Dendritic cell treated with granulocyte-macrophage colony-stimulating factor and Interleukin-4, amounts not matched to agents 40 ng/mL and 50 ng/mL, for 4 days (primary cell): ENCODE data around the gene TP73.

Experiments
- H3K27ac Mint-ChIP-seq: one replicate; pipeline ENCODE4 v1.8.0; 2022; ENCODE audit warnings: mild to moderate bottlenecking, mixed read lengths
- H3K27me3 Mint-ChIP-seq: one replicate; pipeline ENCODE4 v1.8.0; 2022; ENCODE audit warnings: mild to moderate bottlenecking, mixed read lengths
- H3K36me3 Mint-ChIP-seq: one replicate; pipeline ENCODE4 v1.8.0; 2022; ENCODE audit warnings: low read depth, mixed read lengths
- H3K4me1 Mint-ChIP-seq: one replicate; pipeline ENCODE4 v1.8.0; 2022; ENCODE audit warnings: low read depth, mixed read lengths
- H3K4me3 Mint-ChIP-seq: one replicate; pipeline ENCODE4 v1.8.0; 2022; ENCODE audit warnings: mild to moderate bottlenecking, moderate library complexity, mixed read lengths
- H3K9me3 Mint-ChIP-seq: one replicate; pipeline ENCODE4 v1.8.0; 2022; ENCODE audit warnings: mixed read lengths
- intact Hi-C: fragments of 100-400 bp; cut with micrococcal nuclease; formaldehyde crosslinking; loops from one replicate; pipeline ENCODE4 v1.15.0; 2022

Gene TP73

GRCh38 chr1:3710251-3710650, 57.9 kb downstream of the TP73 start:
- no peak overlapping the region for H3K4me3 Mint-ChIP-seq
- no peaks in the 10 kb centered on the region for H3K4me1 Mint-ChIP-seq
- H3K9me3 Mint-ChIP-seq: no peaks in the 10 kb centered on the region
- intact Hi-C loops: no loop called here
- H3K27ac Mint-ChIP-seq: no peak overlapping the region
- no peaks in the 10 kb centered on the region for H3K36me3 Mint-ChIP-seq
- peaks cover 25% of the 10 kb centered on the region for H3K27me3 Mint-ChIP-seq

- Mint-ChIP-seq H3K9me3 (no peaks in the 10 kb centered on the region), H3K27ac (no peak overlapping the region), H3K27me3 (peaks cover 25% of the 10 kb centered on the region), H3K36me3 (no peaks in the 10 kb centered on the region), H3K4me1 (no peaks in the 10 kb centered on the region), H3K4me3 (no peak overlapping the region)
- intact Hi-C loops: no loop called here
Measured at GRCh38 chr1:3711381-3711779, 59.1 kb downstream of the TP73 start.

DNA sequence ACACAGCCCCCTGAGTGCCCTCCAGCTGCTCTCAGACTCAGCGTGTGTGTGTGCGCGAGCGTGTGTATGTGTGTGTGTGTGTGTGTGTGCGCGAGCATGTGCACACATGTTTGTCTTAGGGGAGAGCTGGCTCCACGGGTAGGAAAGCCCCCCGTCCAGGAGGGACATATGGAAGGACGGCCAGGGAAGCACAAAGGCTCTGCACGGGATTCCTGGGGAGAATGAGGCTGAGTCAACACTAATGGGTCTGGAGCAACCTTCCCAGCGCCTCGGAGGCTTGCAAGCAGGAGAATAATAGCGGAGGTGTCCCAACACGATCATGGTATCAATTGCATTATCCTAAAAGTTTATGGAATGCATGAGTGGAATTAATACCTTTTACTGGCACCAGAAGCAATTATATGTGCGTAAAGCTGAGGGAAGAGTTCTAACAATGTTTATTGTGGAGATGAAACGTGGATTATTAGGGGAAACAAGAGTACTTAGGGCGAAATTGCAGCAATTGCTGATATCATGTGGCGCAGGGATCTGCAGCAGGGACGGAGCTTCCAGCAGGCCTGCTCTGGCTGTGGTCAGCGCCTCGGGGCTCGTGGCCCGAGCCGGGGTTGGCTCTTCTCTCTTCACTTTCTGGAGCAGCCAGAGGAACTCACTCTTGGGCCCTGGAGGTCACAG, 59.6 kb downstream of the TP73 start:
- no peaks in the 10 kb centered on the region for H3K4me1 Mint-ChIP-seq
- intact Hi-C loops: no loop called here
- no peaks in the 10 kb centered on the region for H3K9me3 Mint-ChIP-seq
- H3K27me3 Mint-ChIP-seq: peaks cover 25% of the 10 kb centered on the region
- H3K4me3 Mint-ChIP-seq: no peak overlapping the region
- no peak overlapping the region for H3K27ac Mint-ChIP-seq
- H3K36me3 Mint-ChIP-seq: no peaks in the 10 kb centered on the region

DNA sequence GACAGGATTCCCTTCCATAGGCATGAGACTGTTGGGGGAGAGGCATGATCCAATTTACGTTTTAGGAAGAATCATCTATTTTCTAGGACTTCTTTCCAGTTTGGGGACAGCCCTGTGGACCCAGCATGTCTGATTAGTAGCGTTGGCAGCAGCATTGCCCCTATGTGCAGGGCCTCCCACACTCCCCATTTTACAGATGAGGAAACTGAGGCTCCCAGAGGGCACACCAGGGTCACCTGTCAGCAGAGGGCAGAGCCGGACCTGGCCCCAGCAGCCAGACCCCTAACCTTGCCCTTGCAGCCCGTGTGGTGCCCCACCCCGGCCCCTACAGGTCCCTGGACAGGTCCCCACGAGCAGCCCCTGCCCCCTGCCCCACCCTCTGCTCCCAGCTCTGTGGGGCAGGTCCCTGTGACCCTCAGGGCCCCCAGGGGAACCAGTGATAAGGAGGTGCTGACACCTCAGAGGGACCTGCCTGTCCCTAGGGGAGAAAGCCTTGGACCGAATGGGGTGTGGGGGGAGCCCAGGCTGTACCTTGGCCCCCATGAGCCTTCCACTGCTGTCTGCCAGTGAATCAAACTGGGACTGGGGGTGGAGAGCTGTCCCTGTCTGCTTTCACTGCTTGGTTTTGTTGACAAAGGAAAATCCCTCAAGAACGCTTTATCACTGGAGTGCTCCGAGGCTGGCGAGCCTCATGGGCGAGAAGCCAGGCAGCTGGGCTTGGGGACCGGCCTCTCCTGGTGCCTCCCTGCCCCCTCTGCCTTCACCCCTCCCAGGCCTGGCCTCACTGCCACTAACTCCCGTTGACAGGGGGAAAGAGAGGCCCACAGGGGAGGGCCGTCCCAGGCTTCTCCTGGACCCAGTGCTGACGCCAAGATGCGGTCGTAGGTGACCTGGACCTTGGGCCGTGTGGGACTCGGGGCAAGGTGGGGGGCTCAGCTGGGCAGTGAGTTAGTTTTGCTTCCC, 60.5 kb downstream of the TP73 start:
- no peaks in the 10 kb centered on the region for H3K36me3 Mint-ChIP-seq
- no peak overlapping the region for H3K27ac Mint-ChIP-seq
- intact Hi-C loops: no loop called here
- H3K27me3 Mint-ChIP-seq: peaks cover 20% of the 10 kb centered on the region
- H3K4me1 Mint-ChIP-seq: no peaks in the 10 kb centered on the region
- H3K9me3 Mint-ChIP-seq: no peaks in the 10 kb centered on the region
- no peak overlapping the region for H3K4me3 Mint-ChIP-seq

- Mint-ChIP-seq H3K27me3 (peaks cover 15% of the 10 kb centered on the region), H3K36me3 (no peaks in the 10 kb centered on the region), H3K27ac (no peak overlapping the region), H3K4me3 (no peak overlapping the region), H3K4me1 (no peaks in the 10 kb centered on the region), H3K9me3 (no peaks in the 10 kb centered on the region)
- intact Hi-C loops: no loop called here
Measured at GRCh38 chr1:3713840-3714239, 61.5 kb downstream of the TP73 start.

GRCh38 chr1:3714284-3714741, 62.0 kb downstream of the TP73 start:
- Mint-ChIP-seq H3K27ac (no peak overlapping the region), H3K27me3 (peaks cover 13% of the 10 kb centered on the region), H3K36me3 (no peaks in the 10 kb centered on the region), H3K9me3 (no peaks in the 10 kb centered on the region), H3K4me1 (no peaks in the 10 kb centered on the region), H3K4me3 (no peak overlapping the region)
- intact Hi-C loops: no loop called here

GRCh38 chr1:3714814-3715213, 62.5 kb downstream of the TP73 start:
- intact Hi-C loops: no loop called here
- Mint-ChIP-seq H3K4me1 (peaks cover 4% of the 10 kb centered on the region), H3K36me3 (no peaks in the 10 kb centered on the region), H3K27ac (no peak overlapping the region), H3K27me3 (peaks cover 12% of the 10 kb centered on the region), H3K9me3 (no peaks in the 10 kb centered on the region), H3K4me3 (no peak overlapping the region)

DNA sequence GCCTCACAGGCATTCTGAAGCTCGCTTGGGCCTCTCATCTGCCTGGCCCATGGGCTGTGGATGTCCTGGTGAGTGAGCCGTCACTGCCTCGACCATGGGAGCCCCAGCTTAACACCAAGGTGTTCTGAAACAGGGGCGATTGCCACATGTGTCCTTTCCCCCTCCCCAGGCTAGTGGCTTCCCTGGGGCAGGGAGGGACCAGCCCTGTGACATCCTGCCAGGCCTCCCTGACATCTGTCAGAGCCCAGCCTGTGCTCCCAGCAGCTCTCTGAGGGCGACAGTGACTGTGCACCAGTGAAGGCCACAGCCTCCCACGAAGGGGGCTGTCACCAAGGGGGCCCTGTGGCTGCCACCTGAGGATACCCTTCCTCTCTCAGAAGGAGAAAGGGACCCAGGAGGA, 64.0 kb downstream of the TP73 start:
- H3K27me3 Mint-ChIP-seq: peaks cover 9% of the 10 kb centered on the region
- H3K36me3 Mint-ChIP-seq: no peaks in the 10 kb centered on the region
- intact Hi-C loops: no loop called here
- H3K4me1 Mint-ChIP-seq: peaks cover 6% of the 10 kb centered on the region
- no peaks in the 10 kb centered on the region for H3K9me3 Mint-ChIP-seq
- H3K4me3 Mint-ChIP-seq: no peak overlapping the region
- no peak overlapping the region for H3K27ac Mint-ChIP-seq

DNA sequence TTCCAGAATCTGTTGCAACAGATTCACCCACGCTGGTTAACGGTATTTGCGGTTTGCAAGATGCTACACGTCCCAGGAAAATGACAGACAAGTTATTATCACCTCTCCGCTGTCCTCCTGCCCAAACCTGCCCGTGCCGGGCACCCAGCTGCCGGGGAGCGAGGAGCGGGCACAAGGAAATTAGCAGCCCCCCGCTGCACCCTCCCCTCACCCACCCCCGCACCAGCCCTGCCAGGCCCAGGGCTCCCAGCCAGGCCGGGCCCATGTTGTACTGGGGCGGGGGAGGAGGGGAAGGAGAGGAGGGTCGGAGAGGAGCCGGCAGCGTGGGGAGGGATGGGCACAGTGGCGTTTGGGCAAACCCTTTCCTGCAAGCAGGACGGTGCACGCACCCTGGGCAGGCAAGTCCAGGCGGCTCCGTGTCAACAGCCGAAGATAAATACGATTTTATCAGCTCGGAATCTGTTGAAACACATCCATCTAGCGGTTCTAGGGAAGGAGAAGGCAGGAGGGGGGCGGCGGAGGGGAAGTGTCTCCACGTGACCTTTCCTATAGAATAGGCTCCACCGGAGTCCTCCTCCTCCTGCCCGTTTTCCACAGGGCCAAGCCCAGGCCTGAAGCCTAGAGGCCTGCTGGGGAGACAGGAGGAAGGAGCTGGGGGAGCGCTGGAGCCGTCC, 64.9 kb downstream of the TP73 start:
- Mint-ChIP-seq H3K9me3 (no peaks in the 10 kb centered on the region), H3K4me3 (no peak overlapping the region), H3K27ac (no peak overlapping the region), H3K4me1 (peaks cover 6% of the 10 kb centered on the region), H3K27me3 (peaks cover 9% of the 10 kb centered on the region), H3K36me3 (no peaks in the 10 kb centered on the region)
- intact Hi-C loops: no loop called here

- Mint-ChIP-seq H3K27ac (no peak overlapping the region), H3K4me3 (no peak overlapping the region), H3K27me3 (peaks cover 9% of the 10 kb centered on the region), H3K36me3 (no peaks in the 10 kb centered on the region), H3K4me1 (peaks cover 6% of the 10 kb centered on the region), H3K9me3 (no peaks in the 10 kb centered on the region)
- intact Hi-C loops: no loop called here
Measured at GRCh38 chr1:3717715-3718601, 65.6 kb downstream of the TP73 start.

GRCh38 chr1:3718764-3719163, 66.4 kb downstream of the TP73 start:
- Mint-ChIP-seq H3K36me3 (no peaks in the 10 kb centered on the region), H3K9me3 (no peaks in the 10 kb centered on the region), H3K4me3 (no peak overlapping the region), H3K27me3 (peaks cover 11% of the 10 kb centered on the region), H3K4me1 (peaks cover 6% of the 10 kb centered on the region), H3K27ac (no peak overlapping the region)
- intact Hi-C loops: no loop called here

- intact Hi-C loops: loop anchor here (5.0 kb wide), 1 partner anchor 230 kb away; no protein-coding TSS in a partner anchor
- Mint-ChIP-seq H3K4me1 (peaks cover 6% of the 10 kb centered on the region), H3K4me3 (no peak overlapping the region), H3K27ac (no peak overlapping the region), H3K27me3 (peaks cover 11% of the 10 kb centered on the region), H3K36me3 (no peaks in the 10 kb centered on the region), H3K9me3 (no peaks in the 10 kb centered on the region)
Measured at GRCh38 chr1:3721955-3722465, 69.7 kb downstream of the TP73 start.

DNA sequence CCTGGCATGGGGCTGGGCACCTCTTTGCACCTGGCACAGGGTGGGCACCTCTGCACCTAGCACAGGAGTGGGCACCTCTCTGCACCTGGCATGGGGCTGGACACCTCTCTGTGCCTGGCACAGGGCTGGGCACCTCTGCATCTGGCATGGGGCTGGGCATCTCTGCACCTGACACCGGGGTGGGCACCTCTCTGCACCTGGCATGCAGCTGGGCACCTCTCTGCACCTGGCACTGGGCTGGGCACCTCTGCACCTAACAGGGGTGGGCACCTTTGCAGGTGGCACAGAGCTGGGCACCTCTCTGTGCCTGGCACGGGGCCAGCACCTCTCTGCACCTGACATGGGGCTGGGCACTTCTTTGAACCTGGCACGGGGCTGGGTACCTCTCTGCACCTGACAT, 70.5 kb downstream of the TP73 start:
- Mint-ChIP-seq H3K9me3 (no peaks in the 10 kb centered on the region), H3K4me3 (no peak overlapping the region), H3K27ac (no peak overlapping the region), H3K4me1 (peaks cover 6% of the 10 kb centered on the region), H3K36me3 (no peaks in the 10 kb centered on the region), H3K27me3 (peaks cover 8% of the 10 kb centered on the region)
- intact Hi-C loops: loop anchor here (5.0 kb wide), 1 partner anchor 231 kb away; no protein-coding TSS in a partner anchor
